ENCODE measurements around the gene PRPS1L1.

PRPS1L1 gene

DNA sequence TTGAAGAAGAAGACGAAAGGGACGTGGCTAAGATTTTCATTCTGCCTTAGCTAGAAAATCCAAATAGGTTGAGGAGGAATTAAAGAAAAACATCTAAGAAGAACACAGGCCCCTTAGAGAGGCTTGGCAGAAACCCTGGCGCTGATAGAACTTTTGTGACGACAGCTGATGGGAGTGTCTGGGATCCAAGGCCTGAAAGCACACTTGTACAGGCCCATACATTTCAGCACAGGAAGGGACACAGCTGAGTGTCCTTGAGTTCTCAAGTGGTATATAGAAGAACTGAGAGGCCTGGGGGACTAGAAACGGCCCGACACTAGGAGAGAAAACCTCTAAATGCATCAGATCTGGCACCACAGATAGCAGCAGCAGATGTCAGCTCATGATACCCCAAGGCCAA lies 39.5 kb downstream of the PRPS1L1 start:
- no peaks in the 10 kb centered on the region; the same call in 1 of the 2 replicates for H3K27me3 ChIP-seq (replicated peaks; ENCODE audit: control insufficient read depth, insufficient read depth, low read length)
- DNase-seq (ENCODE audit: extremely low read depth, insufficient read length): no peak

DNA sequence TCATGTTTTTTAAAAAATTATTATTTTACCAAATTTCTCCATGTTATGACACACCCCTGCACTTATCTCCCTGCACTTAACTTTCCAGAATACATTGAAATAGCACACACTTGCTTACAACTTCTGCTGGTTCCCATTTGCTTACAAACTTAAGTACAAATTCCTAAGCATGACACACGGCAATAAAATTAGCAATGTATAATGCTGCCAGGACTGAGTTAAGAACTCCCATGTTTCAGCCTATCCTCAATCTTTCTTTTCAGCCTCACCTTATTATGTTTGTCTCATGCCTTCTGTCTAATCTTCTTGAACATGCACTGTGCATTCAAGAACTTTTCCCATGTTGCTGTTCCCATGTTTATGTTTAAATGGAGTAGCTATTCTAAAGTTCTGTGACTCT lies 40.8 kb downstream of the PRPS1L1 start:
- TF ChIP-seq, protein P1, sequence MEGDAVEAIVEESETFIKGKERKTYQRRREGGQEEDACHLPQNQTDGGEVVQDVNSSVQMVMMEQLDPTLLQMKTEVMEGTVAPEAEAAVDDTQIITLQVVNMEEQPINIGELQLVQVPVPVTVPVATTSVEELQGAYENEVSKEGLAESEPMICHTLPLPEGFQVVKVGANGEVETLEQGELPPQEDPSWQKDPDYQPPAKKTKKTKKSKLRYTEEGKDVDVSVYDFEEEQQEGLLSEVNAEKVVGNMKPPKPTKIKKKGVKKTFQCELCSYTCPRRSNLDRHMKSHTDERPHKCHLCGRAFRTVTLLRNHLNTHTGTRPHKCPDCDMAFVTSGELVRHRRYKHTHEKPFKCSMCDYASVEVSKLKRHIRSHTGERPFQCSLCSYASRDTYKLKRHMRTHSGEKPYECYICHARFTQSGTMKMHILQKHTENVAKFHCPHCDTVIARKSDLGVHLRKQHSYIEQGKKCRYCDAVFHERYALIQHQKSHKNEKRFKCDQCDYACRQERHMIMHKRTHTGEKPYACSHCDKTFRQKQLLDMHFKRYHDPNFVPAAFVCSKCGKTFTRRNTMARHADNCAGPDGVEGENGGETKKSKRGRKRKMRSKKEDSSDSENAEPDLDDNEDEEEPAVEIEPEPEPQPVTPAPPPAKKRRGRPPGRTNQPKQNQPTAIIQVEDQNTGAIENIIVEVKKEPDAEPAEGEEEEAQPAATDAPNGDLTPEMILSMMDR (IDR thresholded peaks at IDR 0.05; ENCODE audit: insufficient read depth, low read length, poor library complexity, severe bottlenecking): no peak
- Histone ChIP-seq H3K36me3 (ENCODE audit: control insufficient read depth, insufficient read depth, low read length) (no peaks in the 10 kb centered on the region), H3K4me3 (replicated peaks; ENCODE audit: low read depth, low read length) (no peak overlapping the region), H3K27me3 (replicated peaks; ENCODE audit: control insufficient read depth, insufficient read depth, low read length) (no peaks in the 10 kb centered on the region; the same call in 1 of the 2 replicates)
- no peak for DNase-seq (ENCODE audit: extremely low read depth, insufficient read length)

More for the DNA sequence above, 39.5 kb downstream of the PRPS1L1 start:
- H3K4me3 ChIP-seq (replicated peaks; ENCODE audit: low read depth, low read length): no peak overlapping the region
- H3K36me3 ChIP-seq (ENCODE audit: control insufficient read depth, insufficient read depth, low read length): no peaks in the 10 kb centered on the region
- TF ChIP-seq, protein P1 (IDR thresholded peaks at IDR 0.05; ENCODE audit: insufficient read depth, low read length, poor library complexity, severe bottlenecking): no peak

DNA sequence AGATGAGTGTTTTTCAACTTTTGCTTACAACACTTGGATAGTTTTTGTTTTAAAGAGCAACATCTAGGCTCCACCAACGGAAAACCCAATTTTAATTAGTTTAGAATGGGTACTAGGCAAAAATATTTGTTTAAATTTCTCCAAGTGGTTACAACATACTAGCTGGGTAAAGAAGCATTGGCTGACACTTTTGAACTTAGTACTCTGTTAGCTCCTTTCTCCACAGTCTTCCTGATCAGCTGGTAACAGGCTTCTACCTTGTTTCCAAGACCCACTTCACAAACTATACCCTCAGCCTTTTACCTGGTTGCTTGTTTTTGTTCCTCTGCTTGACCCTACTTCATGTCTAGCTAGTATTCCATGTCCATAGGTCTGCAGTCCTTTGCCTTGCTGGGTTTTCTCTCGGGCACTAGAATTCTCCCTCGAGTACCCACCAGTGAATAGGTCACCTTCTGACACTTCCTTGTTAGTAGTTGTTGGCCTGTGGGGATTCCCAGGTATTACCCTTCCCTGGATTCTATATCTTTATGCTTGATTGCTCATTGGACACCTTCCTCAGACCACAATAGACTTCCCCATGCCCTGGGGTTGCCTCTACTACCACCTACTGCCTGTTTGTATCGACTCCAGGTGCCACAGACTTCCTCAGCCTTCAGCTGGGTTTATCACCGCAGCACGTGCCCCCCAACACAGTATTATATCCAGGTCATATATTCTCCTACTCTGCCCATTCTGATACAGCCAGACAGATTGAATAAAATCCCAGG lies 42.0 kb downstream of the PRPS1L1 start:
- DNase-seq (ENCODE audit: extremely low read depth, insufficient read length): no peak
- Histone ChIP-seq H3K4me3 (replicated peaks; ENCODE audit: low read depth, low read length) (no peak overlapping the region), H3K27me3 (replicated peaks; ENCODE audit: control insufficient read depth, insufficient read depth, low read length) (no peaks in the 10 kb centered on the region; the same call in 1 of the 2 replicates), H3K36me3 (ENCODE audit: control insufficient read depth, insufficient read depth, low read length) (no peaks in the 10 kb centered on the region)
- TF ChIP-seq, protein P1 (IDR thresholded peaks at IDR 0.05; ENCODE audit: insufficient read depth, low read length, poor library complexity, severe bottlenecking): no peak

DNA sequence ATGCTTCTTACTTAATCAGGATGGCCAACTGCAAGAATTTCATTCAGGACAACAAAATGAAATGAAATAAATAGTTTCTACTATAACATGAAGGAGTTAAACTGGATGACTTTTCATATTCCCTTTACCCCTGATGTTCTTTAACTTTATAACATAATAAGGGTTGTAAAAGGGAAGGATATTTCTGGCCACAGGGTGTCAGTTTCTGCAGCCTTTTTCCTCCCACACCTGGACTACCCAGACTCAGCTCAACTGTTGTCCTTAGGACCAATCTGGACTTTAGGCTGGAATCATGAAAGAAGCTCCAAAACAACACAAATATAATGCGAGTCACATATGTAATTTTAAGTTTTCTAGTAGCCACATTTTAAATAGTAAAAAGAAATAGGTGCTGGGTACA lies 43.4 kb downstream of the PRPS1L1 start:
- DNase-seq (ENCODE audit: extremely low read depth, insufficient read length): no peak
- Histone ChIP-seq H3K36me3 (ENCODE audit: control insufficient read depth, insufficient read depth, low read length) (no peaks in the 10 kb centered on the region), H3K4me3 (replicated peaks; ENCODE audit: low read depth, low read length) (no peak overlapping the region), H3K27me3 (replicated peaks; ENCODE audit: control insufficient read depth, insufficient read depth, low read length) (no peaks in the 10 kb centered on the region; the same call in 1 of the 2 replicates)
- TF ChIP-seq, protein P1 (IDR thresholded peaks at IDR 0.05; ENCODE audit: insufficient read depth, low read length, poor library complexity, severe bottlenecking): no peak

DNA sequence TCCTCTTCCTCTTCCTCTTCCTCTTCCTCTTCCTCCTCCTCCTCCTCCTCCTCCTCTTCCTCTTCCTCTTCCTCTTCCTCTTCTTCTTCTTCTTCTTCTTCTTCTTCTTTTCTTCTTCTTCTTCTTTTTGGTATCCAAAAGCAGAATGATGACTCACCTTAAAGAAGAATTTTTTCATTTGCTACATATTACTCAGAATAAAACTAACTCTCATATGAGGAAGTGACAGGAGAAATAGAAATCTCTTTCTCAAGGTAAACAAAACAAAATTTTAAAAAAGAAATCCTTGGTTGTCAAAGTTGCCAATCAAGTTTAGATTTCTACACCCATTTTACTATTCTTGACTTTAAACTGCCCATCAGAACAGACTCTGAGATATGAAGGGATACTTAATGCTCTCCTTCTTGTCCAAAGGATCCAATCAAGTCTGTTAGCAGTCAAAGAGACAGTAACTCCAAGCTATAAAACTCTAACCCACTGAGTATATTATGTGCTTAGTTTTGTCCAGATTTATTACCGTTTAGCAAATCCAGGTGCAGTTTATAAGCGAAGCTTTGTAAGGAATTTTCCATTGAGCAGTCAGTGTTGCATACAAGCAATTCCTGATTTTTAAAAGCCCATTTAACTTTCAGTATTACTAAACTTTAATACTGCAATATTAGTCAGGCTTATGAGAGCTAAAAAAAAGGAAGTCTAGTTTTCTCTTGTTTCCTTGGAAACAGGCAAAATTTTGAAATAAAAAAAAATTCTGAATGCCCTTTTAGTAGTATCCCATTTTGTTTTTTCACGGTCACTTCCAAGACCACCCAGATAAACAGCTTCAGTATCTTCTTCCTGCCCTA lies 44.2 kb downstream of the PRPS1L1 start:
- DNase-seq (ENCODE audit: extremely low read depth, insufficient read length): no peak
- Histone ChIP-seq H3K4me3 (replicated peaks; ENCODE audit: low read depth, low read length) (no peak overlapping the region), H3K36me3 (ENCODE audit: control insufficient read depth, insufficient read depth, low read length) (no peaks in the 10 kb centered on the region), H3K27me3 (replicated peaks; ENCODE audit: control insufficient read depth, insufficient read depth, low read length) (no peaks in the 10 kb centered on the region; the same call in 1 of the 2 replicates)
- TF ChIP-seq, protein P1 (IDR thresholded peaks at IDR 0.05; ENCODE audit: insufficient read depth, low read length, poor library complexity, severe bottlenecking): no peak

Measured in GM06990 (cell line).